WTC11 (cell line): Measurements from ENCODE around the gene COL6A3. TPM values are rescaled to one million over a fixed set of nuclear protein-coding genes. Genes with fewer than 3 reads are reported as not detected.

ENCODE experiments used
- ATAC-seq: fragments of 200-7000 bp; cut with Tn5 transposase; 2 replicates; pipeline ENCODE4 v1.10.0; 2021; ENCODE audit warnings: mild to moderate bottlenecking, moderate library complexity
- CTCF ChIA-PET: fragments of 300-600 bp; sonication (Branson Sonifier 250); formaldehyde crosslinking; loops from one replicate; lab custom pipeline; 2021; ENCODE audit warnings: antibody characterized with exemption; lab: Charles Lee
- POLR2A ChIA-PET: fragments of 350-600 bp; sonication (Branson Sonifier 250); formaldehyde crosslinking; loops from one replicate; lab custom pipeline; 2021; ENCODE audit warnings: antibody characterized with exemption; lab: Charles Lee
- DNase-seq: peaks from one replicate; pipeline ENCODE4 v3.0.0; 2021; ENCODE audit warnings: low spot score
- H3K27ac Mint-ChIP-seq: 2 replicates; pipeline ENCODE4 v1.8.0; 2021; ENCODE audit warnings: mixed read lengths
- H3K27me3 Mint-ChIP-seq: 2 replicates; pipeline ENCODE4 v1.8.0; 2021; ENCODE audit warnings: low read depth, mild to moderate bottlenecking, moderate library complexity, mixed read lengths
- H3K36me3 Mint-ChIP-seq: 2 replicates; pipeline ENCODE4 v1.8.0; 2021; ENCODE audit warnings: mixed read lengths
- H3K4me1 Mint-ChIP-seq: 2 replicates; pipeline ENCODE4 v1.8.0; 2022; ENCODE audit warnings: mixed read lengths
- H3K4me3 Mint-ChIP-seq: 2 replicates; pipeline ENCODE4 v1.8.0; 2021; ENCODE audit warnings: mild to moderate bottlenecking, moderate library complexity, mixed read lengths
- H3K9me3 Mint-ChIP-seq: 2 replicates; pipeline ENCODE4 v1.8.0; 2021; ENCODE audit warnings: mixed read lengths
- ETV6 ChIP-seq: sonication (generic); formaldehyde crosslinking; IDR thresholded peaks from 2 replicates; pipeline ENCODE4 v1.8.1; 2022; ENCODE audit warnings: mild to moderate bottlenecking, missing genetic modification reagents
- GRHL2 ChIP-seq: fragments of 250-450 bp; sonication (Bioruptor Pico); IDR thresholded peaks from 2 replicates; pipeline ENCODE4 v1.8.0; 2022; ENCODE audit warnings: mild to moderate bottlenecking, moderate library complexity; ENCODE audit not compliant: insufficient replicate concordance, severe bottlenecking
- HMGA2 ChIP-seq: fragments of 250-450 bp; sonication (Bioruptor Pico); IDR thresholded peaks from 2 replicates; pipeline ENCODE4 v1.4.0; 2021; ENCODE audit warnings: mild to moderate bottlenecking, moderate library complexity
- MYBL2 ChIP-seq: sonication (generic); formaldehyde crosslinking; IDR thresholded peaks from 2 replicates; pipeline ENCODE4 v1.8.1; 2023; ENCODE audit warnings: mild to moderate bottlenecking, moderate library complexity, missing genetic modification reagents
- NFATC4 ChIP-seq: fragments of 250-450 bp; sonication (Bioruptor Pico); IDR thresholded peaks from 2 replicates; pipeline ENCODE4 v1.9.0; 2021; ENCODE audit warnings: mild to moderate bottlenecking
- NR1H2 ChIP-seq: sonication (generic); formaldehyde crosslinking; IDR thresholded peaks from 2 replicates; pipeline ENCODE4 v1.9.0; 2021; ENCODE audit warnings: mild to moderate bottlenecking, moderate library complexity, missing genetic modification reagents
- OVOL2 ChIP-seq: fragments of 250-450 bp; sonication (Bioruptor Pico); IDR thresholded peaks from 2 replicates; pipeline ENCODE4 v1.9.0; 2021; ENCODE audit warnings: mild to moderate bottlenecking, borderline replicate concordance
- PRRX2 ChIP-seq: fragments of 250-450 bp; sonication (Bioruptor Pico); IDR thresholded peaks from 2 replicates; pipeline ENCODE4 v1.8.0; 2021; ENCODE audit warnings: mild to moderate bottlenecking
- SOX15 ChIP-seq: fragments of 250-450 bp; sonication (Bioruptor Pico); IDR thresholded peaks from 2 replicates; pipeline ENCODE4 v1.9.0; 2021; ENCODE audit warnings: mild to moderate bottlenecking
- TCF7 ChIP-seq: sonication (generic); formaldehyde crosslinking; IDR thresholded peaks from 2 replicates; pipeline ENCODE4 v1.8.0; 2022; ENCODE audit warnings: mild to moderate bottlenecking, low read depth, missing genetic modification reagents, moderate library complexity
- ZNF219 ChIP-seq: sonication (generic); formaldehyde crosslinking; IDR thresholded peaks from 2 replicates; pipeline ENCODE4 v1.8.0; 2023; ENCODE audit warnings: missing genetic modification reagents, mild to moderate bottlenecking, borderline replicate concordance
- ZNF396 ChIP-seq: fragments of 250-450 bp; sonication (Bioruptor Pico); IDR thresholded peaks from 2 replicates; pipeline ENCODE4 v1.8.0; 2021; ENCODE audit warnings: mild to moderate bottlenecking, moderate library complexity, borderline replicate concordance
- total RNA-seq: library from RNA; stranded (reverse); gene quantifications from 3 replicates; pipeline ENCODE4 v1.2.3, GENCODE V29; 2021
- TF ChIP-seq, protein P1 (sequence below): fragments of 250-450 bp; sonication (Bioruptor Pico); IDR thresholded peaks from 2 replicates; pipeline ENCODE4 v1.8.0; 2021; ENCODE audit warnings: mild to moderate bottlenecking
- TF ChIP-seq, protein P2 (sequence below): sonication (generic); formaldehyde crosslinking; IDR thresholded peaks from 2 replicates; pipeline ENCODE4 v1.8.1; 2023; ENCODE audit warnings: mild to moderate bottlenecking, moderate library complexity, missing genetic modification reagents
- TF ChIP-seq, protein P3 (sequence below): sonication (generic); formaldehyde crosslinking; IDR thresholded peaks from 2 replicates; pipeline ENCODE4 v1.8.0; 2022; ENCODE audit warnings: mild to moderate bottlenecking, missing genetic modification reagents
- TF ChIP-seq, protein P4 (sequence below): fragments of 250-450 bp; sonication (Bioruptor Pico); IDR thresholded peaks from 2 replicates; pipeline ENCODE4 v1.9.0; 2021; ENCODE audit warnings: mild to moderate bottlenecking, borderline replicate concordance
- TF ChIP-seq, protein P5 (sequence below): sonication (generic); formaldehyde crosslinking; IDR thresholded peaks from 2 replicates; pipeline ENCODE4 v1.8.0; 2022; ENCODE audit warnings: mild to moderate bottlenecking, missing genetic modification reagents
- TF ChIP-seq, protein P6 (sequence below): fragments of 200-600 bp; IDR thresholded peaks from 2 replicates; pipeline ENCODE4 v1.8.0; 2022; ENCODE audit warnings: antibody characterized with exemption
- TF ChIP-seq, protein P7 (sequence below): sonication (generic); formaldehyde crosslinking; IDR thresholded peaks from 2 replicates; pipeline ENCODE4 v1.8.1; 2023; ENCODE audit warnings: mild to moderate bottlenecking, missing genetic modification reagents, moderate library complexity

COL6A3 gene
- total RNA-seq, 1 experiment from 2014 or later, result 2.6 TPM

DNA sequence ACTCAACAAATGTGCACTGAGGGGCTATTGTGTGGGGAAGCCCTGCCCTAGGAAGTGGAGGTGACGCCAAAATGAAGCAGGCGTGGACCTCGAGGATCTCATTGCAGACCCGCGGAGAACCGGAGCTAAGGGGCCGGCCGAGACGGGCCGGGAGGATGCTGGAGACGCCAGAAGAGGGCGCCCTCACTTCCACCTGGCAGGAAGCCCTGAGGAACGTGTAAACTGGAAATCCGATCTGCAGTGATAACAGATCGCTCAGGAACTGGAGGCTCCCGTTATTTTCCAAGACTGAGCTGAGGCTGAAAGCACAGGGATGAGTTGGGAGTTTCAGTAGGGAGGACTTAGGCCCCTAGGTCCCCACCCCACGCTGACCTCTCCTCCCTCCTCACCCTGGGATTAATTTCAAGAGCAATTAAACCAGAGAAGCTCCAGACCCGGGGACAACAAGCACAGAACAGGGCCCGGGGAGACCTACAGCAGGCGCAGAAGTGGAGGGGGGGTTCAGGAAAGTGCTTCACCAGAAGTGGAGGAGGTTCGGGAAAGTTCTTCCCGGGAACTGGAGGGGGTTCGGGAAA, 7.7 kb upstream of the COL6A3 start:
- peaks cover 9% of the 10 kb centered on the region for H3K4me1 Mint-ChIP-seq
- peak; percentile 90 for DNase-seq
- H3K27me3 Mint-ChIP-seq, result peaks cover 44% of the 10 kb centered on the region
- ChIA-PET POLR2A (interaction anchor here (1.0 to 1.3 kb wide), 2 partner anchors 14 to 18 kb away, joined by 3 read pairs; no protein-coding TSS in a partner anchor), CTCF (interaction anchor here (0.5 to 4.4 kb wide), 63 partner anchors 11 to 648 kb away, joined by 3 to 92 read pairs (median 4); partner anchors contain the start of gene MLPH)
- H3K27ac Mint-ChIP-seq, result no peak overlapping the region
- no peak for TF ChIP-seq GRHL2 (CRISPR knock-in tag)
- TF ChIP-seq, protein P1, sequence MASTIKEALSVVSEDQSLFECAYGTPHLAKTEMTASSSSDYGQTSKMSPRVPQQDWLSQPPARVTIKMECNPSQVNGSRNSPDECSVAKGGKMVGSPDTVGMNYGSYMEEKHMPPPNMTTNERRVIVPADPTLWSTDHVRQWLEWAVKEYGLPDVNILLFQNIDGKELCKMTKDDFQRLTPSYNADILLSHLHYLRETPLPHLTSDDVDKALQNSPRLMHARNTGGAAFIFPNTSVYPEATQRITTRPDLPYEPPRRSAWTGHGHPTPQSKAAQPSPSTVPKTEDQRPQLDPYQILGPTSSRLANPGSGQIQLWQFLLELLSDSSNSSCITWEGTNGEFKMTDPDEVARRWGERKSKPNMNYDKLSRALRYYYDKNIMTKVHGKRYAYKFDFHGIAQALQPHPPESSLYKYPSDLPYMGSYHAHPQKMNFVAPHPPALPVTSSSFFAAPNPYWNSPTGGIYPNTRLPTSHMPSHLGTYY (CRISPR knock-in tag), result no peak
- no peak for TF ChIP-seq SOX15 (CRISPR knock-in tag)
- no peak for TF ChIP-seq OVOL2
- TF ChIP-seq, protein P2, sequence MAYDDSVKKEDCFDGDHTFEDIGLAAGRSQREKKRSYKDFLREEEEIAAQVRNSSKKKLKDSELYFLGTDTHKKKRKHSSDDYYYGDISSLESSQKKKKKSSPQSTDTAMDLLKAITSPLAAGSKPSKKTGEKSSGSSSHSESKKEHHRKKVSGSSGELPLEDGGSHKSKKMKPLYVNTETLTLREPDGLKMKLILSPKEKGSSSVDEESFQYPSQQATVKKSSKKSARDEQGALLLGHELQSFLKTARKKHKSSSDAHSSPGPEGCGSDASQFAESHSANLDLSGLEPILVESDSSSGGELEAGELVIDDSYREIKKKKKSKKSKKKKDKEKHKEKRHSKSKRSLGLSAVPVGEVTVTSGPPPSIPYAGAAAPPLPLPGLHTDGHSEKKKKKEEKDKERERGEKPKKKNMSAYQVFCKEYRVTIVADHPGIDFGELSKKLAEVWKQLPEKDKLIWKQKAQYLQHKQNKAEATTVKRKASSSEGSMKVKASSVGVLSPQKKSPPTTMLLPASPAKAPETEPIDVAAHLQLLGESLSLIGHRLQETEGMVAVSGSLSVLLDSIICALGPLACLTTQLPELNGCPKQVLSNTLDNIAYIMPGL (CRISPR knock-in tag), result peak; percentile 24; the same call in 1 of the 2 replicates
- TF ChIP-seq ZNF396 (CRISPR knock-in tag), result no peak
- peak; percentile 59; the same call in 1 of the 2 replicates for TF ChIP-seq ETV6 (CRISPR knock-in tag)
- no peak for TF ChIP-seq TCF7 (CRISPR knock-in tag)
- TF ChIP-seq NFATC4 (CRISPR knock-in tag), result no peak
- TF ChIP-seq PRRX2, result no peak
- TF ChIP-seq, protein P3, sequence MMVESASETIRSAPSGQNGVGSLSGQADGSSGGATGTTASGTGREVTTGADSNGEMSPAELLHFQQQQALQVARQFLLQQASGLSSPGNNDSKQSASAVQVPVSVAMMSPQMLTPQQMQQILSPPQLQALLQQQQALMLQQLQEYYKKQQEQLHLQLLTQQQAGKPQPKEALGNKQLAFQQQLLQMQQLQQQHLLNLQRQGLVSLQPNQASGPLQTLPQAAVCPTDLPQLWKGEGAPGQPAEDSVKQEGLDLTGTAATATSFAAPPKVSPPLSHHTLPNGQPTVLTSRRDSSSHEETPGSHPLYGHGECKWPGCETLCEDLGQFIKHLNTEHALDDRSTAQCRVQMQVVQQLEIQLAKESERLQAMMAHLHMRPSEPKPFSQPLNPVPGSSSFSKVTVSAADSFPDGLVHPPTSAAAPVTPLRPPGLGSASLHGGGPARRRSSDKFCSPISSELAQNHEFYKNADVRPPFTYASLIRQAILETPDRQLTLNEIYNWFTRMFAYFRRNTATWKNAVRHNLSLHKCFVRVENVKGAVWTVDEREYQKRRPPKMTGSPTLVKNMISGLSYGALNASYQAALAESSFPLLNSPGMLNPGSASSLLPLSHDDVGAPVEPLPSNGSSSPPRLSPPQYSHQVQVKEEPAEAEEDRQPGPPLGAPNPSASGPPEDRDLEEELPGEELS (CRISPR knock-in tag), result 0 out of 2 replicates have a peak, but pooled peaks have one; percentile 57
- TF ChIP-seq, protein P4, sequence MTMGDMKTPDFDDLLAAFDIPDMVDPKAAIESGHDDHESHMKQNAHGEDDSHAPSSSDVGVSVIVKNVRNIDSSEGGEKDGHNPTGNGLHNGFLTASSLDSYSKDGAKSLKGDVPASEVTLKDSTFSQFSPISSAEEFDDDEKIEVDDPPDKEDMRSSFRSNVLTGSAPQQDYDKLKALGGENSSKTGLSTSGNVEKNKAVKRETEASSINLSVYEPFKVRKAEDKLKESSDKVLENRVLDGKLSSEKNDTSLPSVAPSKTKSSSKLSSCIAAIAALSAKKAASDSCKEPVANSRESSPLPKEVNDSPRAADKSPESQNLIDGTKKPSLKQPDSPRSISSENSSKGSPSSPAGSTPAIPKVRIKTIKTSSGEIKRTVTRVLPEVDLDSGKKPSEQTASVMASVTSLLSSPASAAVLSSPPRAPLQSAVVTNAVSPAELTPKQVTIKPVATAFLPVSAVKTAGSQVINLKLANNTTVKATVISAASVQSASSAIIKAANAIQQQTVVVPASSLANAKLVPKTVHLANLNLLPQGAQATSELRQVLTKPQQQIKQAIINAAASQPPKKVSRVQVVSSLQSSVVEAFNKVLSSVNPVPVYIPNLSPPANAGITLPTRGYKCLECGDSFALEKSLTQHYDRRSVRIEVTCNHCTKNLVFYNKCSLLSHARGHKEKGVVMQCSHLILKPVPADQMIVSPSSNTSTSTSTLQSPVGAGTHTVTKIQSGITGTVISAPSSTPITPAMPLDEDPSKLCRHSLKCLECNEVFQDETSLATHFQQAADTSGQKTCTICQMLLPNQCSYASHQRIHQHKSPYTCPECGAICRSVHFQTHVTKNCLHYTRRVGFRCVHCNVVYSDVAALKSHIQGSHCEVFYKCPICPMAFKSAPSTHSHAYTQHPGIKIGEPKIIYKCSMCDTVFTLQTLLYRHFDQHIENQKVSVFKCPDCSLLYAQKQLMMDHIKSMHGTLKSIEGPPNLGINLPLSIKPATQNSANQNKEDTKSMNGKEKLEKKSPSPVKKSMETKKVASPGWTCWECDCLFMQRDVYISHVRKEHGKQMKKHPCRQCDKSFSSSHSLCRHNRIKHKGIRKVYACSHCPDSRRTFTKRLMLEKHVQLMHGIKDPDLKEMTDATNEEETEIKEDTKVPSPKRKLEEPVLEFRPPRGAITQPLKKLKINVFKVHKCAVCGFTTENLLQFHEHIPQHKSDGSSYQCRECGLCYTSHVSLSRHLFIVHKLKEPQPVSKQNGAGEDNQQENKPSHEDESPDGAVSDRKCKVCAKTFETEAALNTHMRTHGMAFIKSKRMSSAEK (CRISPR knock-in tag), result no peak
- no peak for TF ChIP-seq MYBL2
- TF ChIP-seq, protein P5, sequence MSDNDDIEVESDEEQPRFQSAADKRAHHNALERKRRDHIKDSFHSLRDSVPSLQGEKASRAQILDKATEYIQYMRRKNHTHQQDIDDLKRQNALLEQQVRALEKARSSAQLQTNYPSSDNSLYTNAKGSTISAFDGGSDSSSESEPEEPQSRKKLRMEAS, result peak; percentile 83; the same call in 1 of the 2 replicates
- TF ChIP-seq, protein P6, sequence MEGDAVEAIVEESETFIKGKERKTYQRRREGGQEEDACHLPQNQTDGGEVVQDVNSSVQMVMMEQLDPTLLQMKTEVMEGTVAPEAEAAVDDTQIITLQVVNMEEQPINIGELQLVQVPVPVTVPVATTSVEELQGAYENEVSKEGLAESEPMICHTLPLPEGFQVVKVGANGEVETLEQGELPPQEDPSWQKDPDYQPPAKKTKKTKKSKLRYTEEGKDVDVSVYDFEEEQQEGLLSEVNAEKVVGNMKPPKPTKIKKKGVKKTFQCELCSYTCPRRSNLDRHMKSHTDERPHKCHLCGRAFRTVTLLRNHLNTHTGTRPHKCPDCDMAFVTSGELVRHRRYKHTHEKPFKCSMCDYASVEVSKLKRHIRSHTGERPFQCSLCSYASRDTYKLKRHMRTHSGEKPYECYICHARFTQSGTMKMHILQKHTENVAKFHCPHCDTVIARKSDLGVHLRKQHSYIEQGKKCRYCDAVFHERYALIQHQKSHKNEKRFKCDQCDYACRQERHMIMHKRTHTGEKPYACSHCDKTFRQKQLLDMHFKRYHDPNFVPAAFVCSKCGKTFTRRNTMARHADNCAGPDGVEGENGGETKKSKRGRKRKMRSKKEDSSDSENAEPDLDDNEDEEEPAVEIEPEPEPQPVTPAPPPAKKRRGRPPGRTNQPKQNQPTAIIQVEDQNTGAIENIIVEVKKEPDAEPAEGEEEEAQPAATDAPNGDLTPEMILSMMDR, result peak; percentile 69; the same call in 1 of the 2 replicates
- TF ChIP-seq HMGA2 (CRISPR knock-in tag), result no peak
- no peak for TF ChIP-seq ZNF219 (CRISPR knock-in tag)
- no peak for TF ChIP-seq NR1H2 (CRISPR knock-in tag)
- TF ChIP-seq, protein P7, sequence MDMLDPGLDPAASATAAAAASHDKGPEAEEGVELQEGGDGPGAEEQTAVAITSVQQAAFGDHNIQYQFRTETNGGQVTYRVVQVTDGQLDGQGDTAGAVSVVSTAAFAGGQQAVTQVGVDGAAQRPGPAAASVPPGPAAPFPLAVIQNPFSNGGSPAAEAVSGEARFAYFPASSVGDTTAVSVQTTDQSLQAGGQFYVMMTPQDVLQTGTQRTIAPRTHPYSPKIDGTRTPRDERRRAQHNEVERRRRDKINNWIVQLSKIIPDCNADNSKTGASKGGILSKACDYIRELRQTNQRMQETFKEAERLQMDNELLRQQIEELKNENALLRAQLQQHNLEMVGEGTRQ, result no peak
- H3K36me3 Mint-ChIP-seq, result no peaks in the 10 kb centered on the region
- peak; percentile 98 for ATAC-seq
- H3K4me3 Mint-ChIP-seq, result peak overlapping the region; percentile 34; the same call in 1 of the 2 replicates
- no peaks in the 10 kb centered on the region for H3K9me3 Mint-ChIP-seq
